GM19025 (cell line): ENCODE results near the gene ZNF593.

Experiments
- ATAC-seq: cut with Tn5 transposase; IDR thresholded peaks from one replicate; pipeline ENCODE4 v1.9.1; 2021; ENCODE audit warnings: mild to moderate bottlenecking, low read depth, moderate library complexity; ENCODE audit not compliant: unreplicated experiment

ZNF593 gene

DNA sequence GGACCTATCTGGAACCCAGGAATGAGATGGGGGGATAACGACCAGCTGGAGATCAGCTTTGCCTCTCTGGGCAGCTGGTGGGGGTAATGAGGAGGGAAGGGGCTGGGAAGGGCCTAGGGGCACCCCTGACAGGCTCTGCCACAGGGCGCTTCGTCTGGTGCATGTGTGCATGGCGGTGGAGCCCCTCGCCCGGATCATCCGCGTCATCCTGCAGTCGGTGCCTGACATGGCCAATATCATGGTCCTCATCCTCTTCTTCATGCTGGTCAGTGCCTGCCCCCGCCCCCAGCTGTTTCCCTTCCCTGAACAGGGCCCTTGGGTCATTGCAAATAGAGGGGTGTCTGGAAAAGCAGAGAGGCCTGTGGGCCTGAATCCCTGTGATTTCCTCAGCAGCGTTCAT is 28.1 kb downstream of the ZNF593 start:
- no peak for ATAC-seq

DNA sequence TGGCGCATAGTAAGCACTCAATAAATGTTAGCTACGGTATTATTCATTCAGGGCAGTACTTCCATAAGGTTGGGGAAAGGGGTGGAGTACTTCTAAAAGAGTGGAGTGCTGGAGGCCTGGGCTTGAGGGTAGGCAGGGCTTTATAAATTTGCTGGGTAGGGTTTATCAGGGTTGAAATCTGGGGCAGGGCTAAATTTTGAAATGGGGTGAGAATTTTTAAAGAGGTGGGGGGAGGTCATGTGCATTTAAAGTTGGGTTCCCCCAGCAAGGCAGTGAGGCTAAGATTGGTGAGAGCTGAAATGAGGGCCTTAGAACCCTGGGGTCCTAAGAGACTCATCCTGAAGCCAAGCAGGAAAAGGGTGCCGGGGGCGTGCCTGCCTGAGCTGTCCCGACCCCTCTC is 30.7 kb downstream of the ZNF593 start:
- no peak for ATAC-seq

DNA sequence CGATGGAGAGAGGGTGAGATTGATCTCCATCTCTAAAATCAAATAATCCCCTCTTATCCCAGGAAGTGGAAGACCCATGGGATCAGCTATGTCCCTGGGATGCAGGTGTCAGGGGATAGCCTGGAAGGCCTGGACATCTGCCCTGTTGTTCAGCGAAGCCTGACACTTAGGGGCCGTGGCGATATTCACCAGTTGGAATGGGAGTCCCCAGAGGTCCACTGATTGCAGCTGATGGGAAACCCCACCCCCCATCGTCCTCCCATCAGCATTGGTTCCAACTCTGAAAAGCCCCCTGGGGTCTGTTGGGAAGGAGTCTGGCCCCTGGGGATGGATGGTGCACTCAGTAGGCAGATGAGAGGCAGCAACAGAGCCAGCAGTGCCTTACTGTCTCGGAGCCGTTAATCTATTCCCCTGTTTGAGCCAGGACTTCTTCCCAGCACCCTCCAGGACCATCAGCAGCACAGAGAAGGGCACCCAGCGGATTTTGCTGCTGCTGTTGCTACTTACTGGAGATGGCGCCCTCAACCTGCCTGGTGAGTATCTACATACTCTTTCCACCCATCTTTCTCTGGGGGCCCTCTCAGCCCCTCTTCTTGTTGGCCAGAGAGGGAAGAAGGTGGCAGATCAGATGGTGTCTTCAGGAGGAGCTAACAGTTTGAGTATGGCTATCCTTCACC is 34.1 kb downstream of the ZNF593 start:
- ATAC-seq: no peak

GRCh38 chr1:26210147-26210870 is 40.6 kb downstream of the ZNF593 start:
- no peak for ATAC-seq

GRCh38 chr1:26212726-26213125 is 43.0 kb downstream of the ZNF593 start:
- no peak for ATAC-seq

DNA sequence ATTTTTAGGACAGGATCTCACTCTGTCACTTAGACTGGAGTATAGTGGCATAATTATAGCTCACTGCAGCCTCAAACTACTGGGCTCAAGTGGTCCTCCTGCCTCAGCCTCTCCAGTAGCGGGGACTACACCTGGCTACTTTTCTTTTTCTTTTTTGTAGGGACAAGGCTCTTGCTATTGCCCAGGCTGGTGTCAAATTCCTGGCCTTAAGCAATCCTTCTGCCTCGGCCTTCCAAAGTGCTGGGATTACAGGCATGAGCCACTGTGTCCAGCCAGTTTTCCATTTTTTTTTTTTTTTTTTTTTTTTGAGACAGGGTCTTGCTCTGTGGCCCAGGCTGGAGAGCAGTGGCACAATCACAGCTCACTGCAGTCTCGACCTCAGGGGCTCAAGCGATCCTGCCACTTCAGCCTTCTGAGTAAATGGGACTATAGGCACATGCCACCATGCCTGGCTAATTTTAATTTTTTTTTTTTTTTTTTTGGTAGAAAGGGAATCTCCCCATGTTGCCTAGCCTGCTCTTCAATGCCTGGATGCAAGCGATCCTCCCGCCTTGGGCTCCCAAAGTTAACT is 43.7 kb downstream of the ZNF593 start:
- no peak for ATAC-seq

DNA sequence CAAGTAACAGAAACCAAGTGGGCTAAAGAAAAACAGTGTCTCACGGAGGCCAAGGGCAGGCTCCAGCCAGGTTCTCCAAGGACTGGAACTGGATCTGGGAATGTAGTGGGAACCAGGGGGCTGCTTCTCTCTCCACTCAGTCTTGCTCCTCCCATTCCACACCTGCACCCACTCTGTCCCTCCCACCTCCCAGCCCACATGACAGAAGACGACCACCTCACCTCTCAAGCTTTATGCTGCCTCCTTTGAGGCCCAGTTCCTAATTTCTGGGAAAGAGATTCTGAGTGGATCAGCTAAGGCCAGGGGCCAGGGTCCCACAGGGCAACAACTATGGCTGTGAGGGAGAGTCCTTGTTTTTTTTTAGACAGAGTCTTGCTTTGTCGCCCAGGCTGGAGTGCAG is 45.5 kb downstream of the ZNF593 start:
- ATAC-seq: no peak

GRCh38 chr1:26218906-26219494 is 49.3 kb downstream of the ZNF593 start:
- no peak for ATAC-seq
